OCI-LY7 (cell line): ENCODE data around the gene PSEN1. TPM values are rescaled to one million over a fixed set of nuclear protein-coding genes. Genes with fewer than 3 reads are reported as not detected.
"Not testable (repeated sequence)": the region's sequence is repeated elsewhere in the genome, so short reads cannot be mapped to it uniquely, and the experiment has no call there.

Source experiments
- BruUV-seq: library from RNA; stranded (reverse); fragments of 400-500 nt; replicated peaks from 2 replicates; lab custom pipeline; 2021; lab: Mats Ljungman, UMichigan
- CTCF ChIA-PET: fragments of 300-600 bp; sonication (Branson Sonifier 250); formaldehyde crosslinking; loops from one replicate; lab custom pipeline; 2022; ENCODE audit warnings: antibody characterized with exemption; ENCODE audit not compliant: unreplicated experiment; lab: Charles Lee
- POLR2A ChIA-PET: fragments of 300-600 bp; sonication (Branson Sonifier 250); formaldehyde crosslinking; loops from one replicate; lab custom pipeline; 2022; ENCODE audit warnings: antibody characterized with exemption; lab: Charles Lee
- DNase-seq: peaks from one replicate; pipeline ENCODE4 v3.0.0-alpha.2; 2015; ENCODE audit warnings: low spot score
- H2AFZ ChIP-seq: fragments of 200-600 bp; sonication (generic), shearing (Covaris generic); 2 replicates; pipeline ENCODE4 v1.6.1; 2014; ENCODE audit warnings: mild to moderate bottlenecking, antibody characterized with exemption, low read length, moderate library complexity
- H3K27ac ChIP-seq: fragments of 200-600 bp; sonication (generic); 2 replicates; pipeline ENCODE4 v1.5.1; 2014; ENCODE audit warnings: mixed run types, low read depth, mild to moderate bottlenecking, moderate library complexity, low read length, inconsistent platforms; ENCODE audit not compliant: poor library complexity, severe bottlenecking
- H3K36me3 ChIP-seq: fragments of 200-600 bp; sonication (generic); 2 replicates; pipeline ENCODE4 v1.6.1; 2014; ENCODE audit warnings: mild to moderate bottlenecking, antibody characterized with exemption, low read length, moderate library complexity, mixed read lengths; ENCODE audit not compliant: insufficient read depth
- H3K4me1 ChIP-seq: fragments of 200-600 bp; sonication (generic); 2 replicates; pipeline ENCODE4 v1.5.1; 2014; ENCODE audit warnings: mild to moderate bottlenecking, low read length; ENCODE audit not compliant: insufficient read depth, poor library complexity, severe bottlenecking
- H3K4me2 ChIP-seq: fragments of 200-600 bp; sonication (generic); 2 replicates; pipeline ENCODE4 v1.6.1; 2014; ENCODE audit warnings: mild to moderate bottlenecking, low read length
- H3K4me3 ChIP-seq: fragments of 200-600 bp; sonication (generic); 2 replicates; pipeline ENCODE4 v1.5.1; 2014; ENCODE audit warnings: mild to moderate bottlenecking, low read depth, low read length; ENCODE audit not compliant: poor library complexity, severe bottlenecking
- H3K79me2 ChIP-seq: fragments of 200-600 bp; sonication (generic); 2 replicates; pipeline ENCODE4 v1.6.1; 2016; ENCODE audit warnings: low read depth, mild to moderate bottlenecking, low read length, moderate library complexity, mixed read lengths; ENCODE audit not compliant: insufficient read depth
- H3K9me2 ChIP-seq: fragments of 200-600 bp; sonication (generic); 2 replicates; pipeline ENCODE4 v1.6.1; 2016; ENCODE audit warnings: mild to moderate bottlenecking, low read length, mixed read lengths; ENCODE audit not compliant: insufficient read depth
- H3K9me3 ChIP-seq: fragments of 200-600 bp; sonication (generic); 2 replicates; pipeline ENCODE4 v1.6.1; 2014; ENCODE audit warnings: mild to moderate bottlenecking, mixed run types, low read length, mixed read lengths
- H4K20me1 ChIP-seq: fragments of 200-600 bp; sonication (generic); 2 replicates; pipeline ENCODE4 v1.6.1; 2014; ENCODE audit warnings: mild to moderate bottlenecking, antibody characterized with exemption, low read length, moderate library complexity, mixed read lengths; ENCODE audit not compliant: insufficient read depth
- EZH2phosphoT487 ChIP-seq: fragments of 200-600 bp; sonication (generic); IDR thresholded peaks from 2 replicates; pipeline ENCODE4 v1.6.1; 2018; ENCODE audit warnings: low read depth, borderline replicate concordance, mild to moderate bottlenecking, mixed run types, antibody characterized with exemption, low read length, moderate library complexity, mixed read lengths
- intact Hi-C: fragments of 100-400 bp; cut with micrococcal nuclease; formaldehyde crosslinking; loops from one replicate; pipeline ENCODE4 v1.10.0; 2022; ENCODE audit not compliant: unreplicated experiment
- total RNA-seq, 2 experiments: library from RNA; depleted of rRNA in 1 of 2; stranded (reverse); fragments of >200 nt in 1 of 2; shearing (Covaris generic) in 1 of 2; gene quantifications; 2 replicates each; pipeline ENCODE4 v1.2.3, GENCODE V29; 2014 to 2022
- TF ChIP-seq, protein P1 (sequence below): fragments of 200-600 bp; sonication (generic); conservative IDR thresholded peaks from 2 replicates; pipeline ENCODE4 v1.5.1; 2014; ENCODE audit warnings: mild to moderate bottlenecking, antibody characterized with exemption, low read length, moderate library complexity, mixed read lengths

PSEN1 gene
- total RNA-seq, 2 experiments from 2014 or later = 24.4 to 28.0 TPM

DNA sequence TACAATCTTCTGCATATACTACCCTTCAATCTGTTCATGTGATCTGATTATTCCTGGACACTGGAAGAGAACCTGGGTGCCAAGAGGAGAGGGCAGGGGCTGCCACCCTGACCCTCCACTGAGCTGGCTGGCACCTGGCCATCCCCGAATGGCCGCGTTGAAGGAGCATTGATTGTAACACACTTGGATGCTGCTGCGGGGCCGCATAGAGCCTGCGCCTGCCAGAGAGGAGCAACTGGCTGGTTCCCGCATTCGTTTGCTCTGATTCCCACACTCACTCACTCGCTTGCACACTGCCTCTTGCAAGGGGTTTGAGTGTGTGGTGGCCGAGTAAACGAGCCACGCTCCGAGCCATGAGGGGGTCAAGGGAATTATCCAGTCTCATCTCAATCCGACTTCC, 32.4 kb downstream of the PSEN1 start:
- Histone ChIP-seq H3K27ac (no peak overlapping the region), H2AFZ (no peak overlapping the region), H4K20me1 (no peaks in the 10 kb centered on the region), H3K4me1 (no peaks in the 10 kb centered on the region), H3K9me3 (no peaks in the 10 kb centered on the region), H3K4me2 (no peak overlapping the region), H3K79me2 (no peaks in the 10 kb centered on the region), H3K36me3 (peaks cover 44% of the 10 kb centered on the region), H3K4me3 (no peak overlapping the region), H3K9me2 (no peaks in the 10 kb centered on the region)
- TF ChIP-seq, protein P1, sequence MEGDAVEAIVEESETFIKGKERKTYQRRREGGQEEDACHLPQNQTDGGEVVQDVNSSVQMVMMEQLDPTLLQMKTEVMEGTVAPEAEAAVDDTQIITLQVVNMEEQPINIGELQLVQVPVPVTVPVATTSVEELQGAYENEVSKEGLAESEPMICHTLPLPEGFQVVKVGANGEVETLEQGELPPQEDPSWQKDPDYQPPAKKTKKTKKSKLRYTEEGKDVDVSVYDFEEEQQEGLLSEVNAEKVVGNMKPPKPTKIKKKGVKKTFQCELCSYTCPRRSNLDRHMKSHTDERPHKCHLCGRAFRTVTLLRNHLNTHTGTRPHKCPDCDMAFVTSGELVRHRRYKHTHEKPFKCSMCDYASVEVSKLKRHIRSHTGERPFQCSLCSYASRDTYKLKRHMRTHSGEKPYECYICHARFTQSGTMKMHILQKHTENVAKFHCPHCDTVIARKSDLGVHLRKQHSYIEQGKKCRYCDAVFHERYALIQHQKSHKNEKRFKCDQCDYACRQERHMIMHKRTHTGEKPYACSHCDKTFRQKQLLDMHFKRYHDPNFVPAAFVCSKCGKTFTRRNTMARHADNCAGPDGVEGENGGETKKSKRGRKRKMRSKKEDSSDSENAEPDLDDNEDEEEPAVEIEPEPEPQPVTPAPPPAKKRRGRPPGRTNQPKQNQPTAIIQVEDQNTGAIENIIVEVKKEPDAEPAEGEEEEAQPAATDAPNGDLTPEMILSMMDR = no peak
- no peak for TF ChIP-seq EZH2phosphoT487
- BruUV-seq = no TSS peak
- intact Hi-C loops = no loop called here
- POLR2A ChIA-PET = interaction anchor here (0.6 kb wide), 1 partner anchor 400 kb away, joined by 3 read pairs; the partner anchor contains the start of gene ACOT2
- DNase-seq = no peak
- CTCF ChIA-PET = no interaction called here

DNA sequence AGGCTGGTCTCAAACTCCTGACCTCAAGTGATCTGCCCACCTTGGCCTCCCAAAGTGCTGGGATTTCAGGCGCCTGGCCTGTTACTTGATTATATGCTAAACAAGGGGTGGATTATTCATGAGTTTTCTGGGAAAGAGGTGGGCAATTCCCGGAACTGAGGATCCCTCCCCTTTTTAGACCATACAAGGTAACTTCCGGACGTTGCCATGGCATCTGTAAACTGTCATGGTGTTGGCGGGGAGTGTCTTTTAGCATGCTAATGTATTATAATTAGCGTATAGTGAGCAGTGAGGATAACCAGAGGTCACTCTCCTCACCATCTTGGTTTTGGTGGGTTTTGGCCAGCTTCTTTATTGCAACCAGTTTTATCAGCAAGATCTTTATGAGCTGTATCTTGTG, 33.5 kb downstream of the PSEN1 start:
- not testable (repeated sequence) for H3K9me2 ChIP-seq, H3K4me3 ChIP-seq, BruUV-seq, DNase-seq, H3K4me1 ChIP-seq, H3K9me3 ChIP-seq, H3K27ac ChIP-seq, H3K79me2 ChIP-seq, H3K4me2 ChIP-seq, H4K20me1 ChIP-seq, H2AFZ ChIP-seq
- CTCF ChIA-PET = interaction anchor here (0.5 kb wide), 1 partner anchor 1088 kb away, joined by 3 read pairs; no protein-coding TSS in a partner anchor
- POLR2A ChIA-PET = interaction anchor here (0.6 to 0.7 kb wide), 3 partner anchors 14 to 301 kb away, joined by 3 to 5 read pairs (median 3); no protein-coding TSS in a partner anchor
- intact Hi-C loops = loop anchor here (5.0 kb wide), 2 partner anchors 112 to 127 kb away; no protein-coding TSS in a partner anchor
- H3K36me3 ChIP-seq = peaks cover 51% of the 10 kb centered on the region

GRCh38 chr14:73170686-73171085, 34.4 kb downstream of the PSEN1 start:
- H3K36me3 ChIP-seq = peaks cover 57% of the 10 kb centered on the region
- no peaks in the 10 kb centered on the region for H4K20me1 ChIP-seq
- no peak overlapping the region for H3K27ac ChIP-seq
- intact Hi-C loops = loop anchor here (5.0 kb wide), 2 partner anchors 112 to 127 kb away; no protein-coding TSS in a partner anchor
- ChIA-PET CTCF (no interaction called here), POLR2A (no interaction called here)
- H3K4me3 ChIP-seq = no peak overlapping the region
- no peak for DNase-seq
- no TSS peak for BruUV-seq
- no peak overlapping the region for H2AFZ ChIP-seq
- H3K9me3 ChIP-seq = no peaks in the 10 kb centered on the region
- no peaks in the 10 kb centered on the region for H3K79me2 ChIP-seq
- H3K9me2 ChIP-seq = no peaks in the 10 kb centered on the region
- TF ChIP-seq EZH2phosphoT487 = no peak
- TF ChIP-seq, protein P1 = no peak
- H3K4me2 ChIP-seq = no peak overlapping the region
- H3K4me1 ChIP-seq = no peaks in the 10 kb centered on the region
